Stimulated activated CD8-positive, alpha-beta memory T cell treated with anti-CD3 and anti-CD28 coated beads, Interleukin-15, amount 100 ng/mL, for 1 hour (primary cell): ENCODE results near the gene UFD1.

Experiments
- DNase-seq: peaks from one replicate; pipeline ENCODE4 v3.0.0-alpha.2; 2020; ENCODE audit warnings: low read depth

Gene UFD1, protein sequence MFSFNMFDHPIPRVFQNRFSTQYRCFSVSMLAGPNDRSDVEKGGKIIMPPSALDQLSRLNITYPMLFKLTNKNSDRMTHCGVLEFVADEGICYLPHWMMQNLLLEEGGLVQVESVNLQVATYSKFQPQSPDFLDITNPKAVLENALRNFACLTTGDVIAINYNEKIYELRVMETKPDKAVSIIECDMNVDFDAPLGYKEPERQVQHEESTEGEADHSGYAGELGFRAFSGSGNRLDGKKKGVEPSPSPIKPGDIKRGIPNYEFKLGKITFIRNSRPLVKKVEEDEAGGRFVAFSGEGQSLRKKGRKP

DNA sequence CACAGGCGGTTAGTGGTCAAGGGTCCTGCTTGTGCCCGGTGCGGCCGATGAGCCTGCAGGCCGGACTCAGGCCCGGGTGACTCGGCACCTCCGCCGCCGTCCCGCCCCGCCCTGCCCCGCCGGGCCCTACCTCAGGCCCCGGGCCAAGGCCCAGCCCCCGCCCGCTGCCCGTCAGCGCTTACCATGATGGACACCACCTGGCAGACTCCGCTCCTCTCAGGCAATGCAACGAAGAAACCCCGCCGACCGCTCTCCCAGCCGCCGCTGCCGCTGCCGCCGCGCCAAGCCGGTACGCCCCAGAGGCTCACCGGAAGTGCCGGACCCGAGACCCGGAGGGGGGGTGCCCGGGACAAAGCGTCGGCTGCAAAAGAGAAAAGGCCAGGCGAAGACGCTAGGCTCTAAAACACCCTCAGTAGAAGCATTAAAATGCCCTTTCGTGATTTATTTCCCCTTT lies at the start of gene UFD1:
Gene UFD1, minus strand, starts transcription at position 293 of the 454 bp plus-strand sequence. Its CDS starts 108 bp downstream, at position 185.
- DNase-seq = peak; percentile 54

DNA sequence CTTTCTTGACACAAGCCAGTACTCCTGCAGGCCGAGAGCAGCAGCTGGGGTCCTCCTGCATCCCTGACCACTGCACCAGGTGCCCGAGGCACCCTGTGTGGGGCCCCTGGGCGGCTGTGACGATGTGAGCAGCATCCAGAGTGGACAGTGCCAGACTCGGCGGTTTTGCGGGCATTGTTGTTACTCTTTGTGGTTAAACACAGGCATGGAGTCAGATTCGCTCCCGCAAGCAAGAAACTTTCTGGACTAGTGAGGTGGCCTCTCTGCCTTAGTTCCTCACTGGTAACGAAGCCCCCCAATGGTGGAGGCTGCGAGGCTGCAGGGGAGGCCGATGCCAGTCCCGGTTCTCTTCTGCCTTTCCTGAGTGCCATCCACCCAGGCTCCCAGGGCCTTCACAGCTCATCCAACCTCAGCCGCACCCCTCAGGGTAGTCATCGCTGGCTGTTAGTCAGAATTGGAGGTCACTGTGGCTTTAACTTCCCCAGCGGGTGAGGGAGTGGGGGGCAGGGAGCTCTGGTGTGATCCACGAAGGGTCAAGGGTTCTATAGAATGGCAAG lies 48.9 kb upstream of the UFD1 start:
- no peak for DNase-seq

DNA sequence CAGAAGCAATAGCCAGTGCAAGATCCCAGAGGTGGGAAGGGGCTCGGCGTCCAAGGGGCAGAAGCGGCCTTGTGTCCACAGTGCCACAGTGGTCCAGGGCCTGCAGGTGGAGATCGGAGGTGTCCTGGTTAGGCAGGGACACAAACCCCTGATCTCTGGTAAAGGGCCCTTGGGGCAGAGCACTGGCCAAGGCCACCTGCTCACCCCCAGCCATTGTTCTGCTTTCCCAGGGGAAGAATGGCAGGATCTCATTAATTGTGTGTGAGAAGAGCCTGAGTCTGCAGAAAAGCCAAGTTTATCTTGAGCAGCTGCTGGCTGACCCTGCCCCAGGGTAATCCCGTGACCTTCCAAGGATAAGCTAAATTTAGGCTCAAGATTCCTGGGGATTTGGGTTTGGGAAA lies 48.3 kb upstream of the UFD1 start:
- DNase-seq = no peak

DNA sequence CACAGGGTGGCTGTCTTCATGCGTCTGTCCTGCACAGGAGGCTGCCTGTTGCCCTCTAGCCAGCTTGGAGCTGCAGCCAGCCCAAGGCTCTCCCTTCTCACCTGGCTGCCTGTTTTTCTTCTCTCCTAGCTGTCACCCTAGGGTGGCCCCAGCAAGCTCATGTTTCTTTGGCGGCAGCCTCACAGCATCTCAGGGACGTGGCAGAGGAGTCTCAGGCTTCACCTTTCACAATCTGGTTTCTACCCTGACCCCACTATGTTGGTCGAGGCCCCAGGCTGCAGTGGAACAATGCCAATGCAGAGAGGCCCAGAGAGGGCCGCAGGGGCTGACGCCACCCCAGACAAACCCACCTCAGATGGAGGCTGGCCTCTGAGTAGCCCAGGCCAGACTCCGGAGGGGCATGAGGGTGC lies 47.7 kb upstream of the UFD1 start:
- no peak for DNase-seq

DNA sequence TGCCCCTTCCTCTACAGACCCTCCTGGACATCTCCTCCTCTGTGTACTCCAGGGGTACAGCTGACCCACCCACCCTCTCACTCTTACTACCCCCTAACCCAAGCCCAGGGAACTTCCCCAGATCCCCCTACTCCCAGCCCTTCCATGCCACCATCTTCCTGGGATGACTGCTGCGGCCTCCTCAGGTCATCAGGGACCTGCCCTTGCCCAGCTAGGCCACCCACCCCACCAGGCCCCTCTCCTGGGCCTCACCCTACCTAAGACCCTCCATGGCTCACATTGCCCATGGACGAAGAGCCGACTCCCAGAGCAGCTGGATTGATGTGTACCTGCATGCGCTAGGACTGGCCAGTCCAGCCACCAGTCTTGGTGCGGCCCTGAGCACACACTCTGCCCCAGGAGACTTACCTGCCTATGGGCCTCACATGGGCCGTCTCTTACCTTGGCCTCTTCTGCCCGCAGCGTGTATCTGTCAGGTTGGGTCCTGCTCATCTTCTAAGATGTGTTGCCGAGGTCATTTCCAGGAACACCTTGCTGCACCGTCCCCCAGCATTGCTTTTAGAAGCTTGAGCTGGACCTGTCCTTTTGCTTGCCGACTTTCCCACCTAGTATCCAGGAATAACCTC lies 47.2 kb upstream of the UFD1 start:
- no peak for DNase-seq

DNA sequence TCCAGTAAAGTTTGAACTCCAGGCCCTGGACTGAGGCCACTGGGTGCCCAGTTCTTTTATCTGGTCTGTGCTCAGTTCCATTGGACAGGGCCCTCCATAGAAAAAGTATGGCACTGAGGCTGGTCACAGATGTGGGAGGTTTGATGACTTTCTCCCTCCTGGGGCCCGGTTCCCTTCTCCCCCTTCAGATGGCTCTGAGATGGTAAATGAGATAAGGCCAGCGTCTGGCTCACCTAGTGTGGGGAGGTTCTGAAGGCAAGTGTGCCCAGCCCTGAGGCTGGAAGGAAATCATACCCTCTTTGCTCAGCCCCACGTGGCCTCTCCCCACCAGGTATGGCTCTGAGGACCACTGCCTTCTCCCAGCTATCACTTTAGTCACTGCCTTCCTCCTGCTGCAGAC lies 46.7 kb upstream of the UFD1 start:
- no peak for DNase-seq

DNA sequence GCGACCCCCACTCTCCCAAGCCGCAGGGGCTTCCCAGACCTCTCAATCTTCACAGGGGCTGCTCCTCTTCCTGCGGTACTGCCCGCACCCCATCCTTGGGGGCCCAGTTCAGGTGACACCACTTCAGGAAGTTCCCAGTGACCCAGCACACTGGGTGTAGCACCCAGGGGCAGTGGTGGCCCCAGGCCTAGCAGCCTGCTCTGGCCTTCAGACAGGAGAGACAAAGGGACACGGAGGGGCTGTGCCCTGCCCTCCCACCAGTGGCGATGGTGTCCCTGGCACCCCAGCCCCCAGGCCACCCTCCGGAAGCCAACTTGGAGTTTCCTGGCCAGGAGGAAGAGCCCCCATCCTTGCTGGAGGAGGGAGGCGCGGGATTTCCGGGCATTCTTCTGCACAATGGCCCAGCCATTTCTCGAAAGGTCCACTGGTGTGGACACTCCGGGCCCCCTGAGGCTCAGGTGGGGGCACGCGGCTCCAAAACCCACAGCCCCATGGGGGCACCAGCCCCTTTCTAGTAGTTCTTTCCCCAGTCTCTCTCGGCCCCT lies 46.2 kb upstream of the UFD1 start:
- no peak for DNase-seq

DNA sequence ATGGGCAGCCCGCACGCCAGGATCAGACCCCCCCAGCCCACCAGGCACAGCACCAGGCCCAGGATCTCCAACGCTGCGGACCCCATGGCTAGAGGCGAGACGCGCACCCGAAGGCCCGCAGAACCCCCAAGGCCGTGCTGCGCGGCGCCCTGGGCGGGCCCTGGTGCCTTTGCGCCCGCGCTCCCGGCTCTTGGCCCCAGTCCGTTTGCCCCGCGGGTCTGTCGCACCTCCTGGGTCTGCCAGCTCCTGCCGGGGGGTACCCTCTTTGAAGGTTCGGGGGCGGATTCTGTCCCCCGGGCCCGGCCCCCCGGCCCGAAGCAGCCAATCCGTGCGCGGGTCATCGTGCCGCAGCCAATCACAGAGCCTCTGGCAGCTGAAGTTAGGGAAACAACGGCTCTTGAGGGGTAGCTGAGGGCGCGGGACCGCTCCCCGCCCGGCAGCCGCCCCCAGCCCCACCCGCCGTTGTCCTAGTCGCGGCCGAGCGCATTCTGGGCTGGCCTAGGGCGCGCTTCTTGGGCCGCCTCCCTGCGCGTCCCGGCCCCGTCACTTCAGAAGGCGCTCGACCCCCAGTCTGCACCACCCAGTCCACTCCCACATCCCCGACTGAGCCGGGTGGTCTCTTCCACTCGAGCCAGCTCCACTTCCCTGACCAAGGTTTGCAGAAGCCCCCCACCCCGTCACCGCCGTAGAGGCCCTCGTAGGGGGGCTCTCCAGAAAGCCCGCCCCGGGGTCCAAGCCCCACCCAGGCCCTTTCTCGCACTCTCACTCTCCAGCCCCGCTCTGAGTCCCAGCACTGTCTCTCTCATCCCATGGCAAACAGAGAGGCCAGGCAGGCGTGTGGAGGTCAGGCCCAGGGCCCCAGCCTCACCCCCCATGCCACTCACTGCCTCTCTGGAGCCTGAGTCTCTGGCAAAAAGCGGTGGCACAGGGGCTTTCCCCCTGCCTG lies 45.5 kb upstream of the UFD1 start, which contains the start of gene CLDN5:
Gene CLDN5, minus strand, starts transcription at position 241 of the 946 bp plus-strand sequence. Its CDS starts 155 bp downstream, at position 86.
- DNase-seq = no peak

DNA sequence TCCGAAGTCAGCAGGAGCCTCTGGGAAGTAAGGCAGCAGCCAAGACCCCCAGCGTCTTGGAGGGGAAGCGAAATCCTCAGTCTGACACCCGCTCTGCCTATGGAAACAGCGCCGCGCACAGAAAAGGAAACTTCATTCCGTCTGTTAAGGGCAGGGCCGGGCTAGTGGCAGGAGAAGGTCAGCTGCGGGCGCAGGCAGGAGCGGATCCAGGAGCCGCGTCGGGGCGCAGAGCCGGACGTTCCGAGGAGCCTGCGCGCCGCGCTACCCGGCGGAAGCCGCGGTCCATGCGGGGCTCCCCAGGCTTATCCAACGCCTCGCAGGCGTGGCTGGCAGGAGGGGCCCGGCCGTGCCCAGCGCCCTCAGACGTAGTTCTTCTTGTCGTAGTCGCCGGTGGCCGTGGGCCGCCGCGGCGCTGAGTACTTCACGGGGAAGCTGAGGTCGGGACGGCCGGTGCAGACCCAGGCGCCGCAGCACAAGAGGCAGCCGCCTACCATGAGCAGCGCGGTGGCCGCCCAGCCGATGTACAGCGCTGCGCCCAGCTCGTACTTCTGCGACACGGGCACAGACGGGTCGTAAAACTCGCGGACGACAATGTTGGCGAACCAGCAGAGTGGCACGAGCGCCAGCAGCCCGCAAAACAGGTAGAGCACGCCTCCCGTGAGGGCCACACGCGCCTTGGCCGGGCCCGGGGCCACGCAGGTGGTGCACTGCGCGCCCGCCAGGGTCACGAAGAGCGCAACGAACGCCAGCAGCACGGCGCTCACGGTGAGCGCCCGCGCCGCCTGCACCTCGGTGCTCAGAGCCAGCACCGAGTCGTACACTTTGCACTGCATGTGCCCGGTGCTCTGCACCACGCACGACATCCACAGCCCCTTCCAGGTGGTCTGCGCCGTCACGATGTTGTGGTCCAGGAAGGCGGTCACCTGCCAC lies 44.5 kb upstream of the UFD1 start:
- DNase-seq = no peak

DNA sequence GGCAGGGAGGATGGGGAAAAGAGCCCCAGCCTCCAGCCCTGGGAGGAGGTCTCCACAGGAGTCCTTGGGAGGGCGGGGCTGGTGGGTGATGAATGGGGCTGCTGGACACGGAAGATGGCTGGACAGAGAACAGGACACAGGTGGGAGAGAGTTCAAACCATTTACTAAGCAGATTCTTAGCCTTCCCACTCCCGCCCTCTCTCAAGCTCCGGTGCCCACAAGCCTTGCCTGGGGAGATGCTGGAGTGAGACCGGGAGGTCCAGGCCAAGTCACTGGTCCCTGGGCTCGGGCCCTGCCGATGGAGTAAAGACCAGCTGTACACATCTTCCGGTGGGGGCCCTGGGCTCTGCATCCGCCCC lies 43.9 kb upstream of the UFD1 start:
- no peak for DNase-seq

DNA sequence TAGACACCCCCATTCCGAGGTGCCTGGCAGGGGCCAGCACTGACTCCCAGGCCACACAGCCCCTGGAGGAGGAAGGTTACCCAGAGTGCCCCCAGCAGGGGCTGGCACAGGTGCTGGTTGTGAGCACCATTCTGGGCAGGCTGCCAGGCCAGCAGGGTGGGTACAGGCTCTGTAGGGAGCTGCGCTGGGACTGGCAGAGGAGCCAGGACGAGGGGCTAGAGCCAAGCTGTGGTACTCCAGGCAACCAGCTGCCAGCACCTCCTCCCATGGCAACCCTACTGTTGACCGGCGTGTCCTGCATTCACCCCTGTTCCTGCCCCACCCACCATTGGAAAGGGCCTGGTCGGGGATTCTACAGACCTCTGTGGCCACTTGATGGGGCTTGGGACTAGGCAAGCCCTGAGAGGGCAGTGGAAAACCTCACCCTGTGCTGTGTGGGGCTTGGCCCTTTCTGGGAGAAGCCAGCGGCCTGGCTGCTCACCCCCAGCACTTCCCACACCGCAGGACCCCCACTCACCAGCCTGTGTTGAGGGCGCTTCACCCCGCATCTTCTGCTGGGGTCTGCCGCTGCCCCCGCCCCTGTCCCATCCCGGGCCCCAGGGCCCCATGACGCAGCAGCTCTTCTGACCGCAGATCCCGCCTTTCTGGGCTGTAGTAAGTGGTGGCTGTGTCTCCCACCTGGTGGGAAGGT lies 43.3 kb upstream of the UFD1 start:
- DNase-seq = no peak

DNA sequence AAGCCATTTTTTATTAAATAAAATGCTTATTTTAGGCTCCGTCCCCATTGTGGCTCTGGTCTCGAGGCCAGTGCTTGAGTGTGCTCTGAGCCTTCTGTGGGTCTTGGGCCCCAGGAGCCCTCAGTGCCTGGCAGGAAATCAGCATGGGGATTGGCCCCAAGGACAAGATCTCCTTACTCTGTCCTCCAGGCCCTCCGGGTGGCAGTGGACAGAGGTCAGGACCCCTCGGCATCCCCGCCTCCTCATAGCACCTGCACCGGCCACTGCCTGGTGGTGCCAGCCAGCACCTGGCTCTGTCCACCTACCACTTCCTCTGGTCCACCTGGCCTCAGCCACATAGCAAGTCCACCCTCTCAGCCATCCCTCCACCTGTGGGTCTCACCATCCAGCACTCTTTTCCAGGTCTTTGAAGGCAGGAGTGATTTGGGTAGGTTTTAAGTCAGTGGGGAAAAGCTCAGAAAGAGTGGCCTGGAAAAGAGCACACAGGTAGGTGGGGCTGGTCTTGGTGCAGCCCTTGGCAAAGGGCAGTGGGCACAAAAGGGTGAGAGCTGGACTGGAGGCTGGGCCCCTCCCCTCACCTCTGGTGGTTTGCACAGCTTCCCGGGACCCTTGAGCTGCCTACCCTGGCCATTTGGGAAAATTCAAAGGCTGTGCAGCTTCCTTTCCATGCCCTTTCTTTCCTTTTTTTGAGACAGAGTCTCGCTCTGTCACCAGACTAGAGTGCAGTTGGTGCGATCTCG lies 41.7 kb upstream of the UFD1 start:
- no peak for DNase-seq

DNA sequence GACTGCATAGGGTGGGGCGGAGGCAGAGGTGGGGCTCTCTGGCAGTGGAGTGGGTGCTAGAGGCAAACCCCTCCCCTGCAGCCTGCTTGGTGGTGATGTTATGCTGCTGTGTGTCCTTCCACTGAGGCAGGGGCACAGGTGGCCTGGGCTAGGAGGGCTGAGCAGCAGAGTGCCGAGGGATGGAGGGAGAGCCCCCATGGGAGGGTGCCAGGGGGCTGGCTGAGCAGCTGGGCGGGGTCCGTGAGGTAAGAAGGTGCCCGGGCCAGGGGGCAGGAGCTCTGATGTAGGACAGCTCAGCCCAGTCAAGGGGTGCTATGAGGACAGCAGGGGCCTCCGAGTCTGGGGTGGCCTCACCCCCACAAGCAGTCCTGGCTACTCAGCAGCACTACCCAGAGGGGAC lies 41.0 kb upstream of the UFD1 start:
- DNase-seq = no peak

DNA sequence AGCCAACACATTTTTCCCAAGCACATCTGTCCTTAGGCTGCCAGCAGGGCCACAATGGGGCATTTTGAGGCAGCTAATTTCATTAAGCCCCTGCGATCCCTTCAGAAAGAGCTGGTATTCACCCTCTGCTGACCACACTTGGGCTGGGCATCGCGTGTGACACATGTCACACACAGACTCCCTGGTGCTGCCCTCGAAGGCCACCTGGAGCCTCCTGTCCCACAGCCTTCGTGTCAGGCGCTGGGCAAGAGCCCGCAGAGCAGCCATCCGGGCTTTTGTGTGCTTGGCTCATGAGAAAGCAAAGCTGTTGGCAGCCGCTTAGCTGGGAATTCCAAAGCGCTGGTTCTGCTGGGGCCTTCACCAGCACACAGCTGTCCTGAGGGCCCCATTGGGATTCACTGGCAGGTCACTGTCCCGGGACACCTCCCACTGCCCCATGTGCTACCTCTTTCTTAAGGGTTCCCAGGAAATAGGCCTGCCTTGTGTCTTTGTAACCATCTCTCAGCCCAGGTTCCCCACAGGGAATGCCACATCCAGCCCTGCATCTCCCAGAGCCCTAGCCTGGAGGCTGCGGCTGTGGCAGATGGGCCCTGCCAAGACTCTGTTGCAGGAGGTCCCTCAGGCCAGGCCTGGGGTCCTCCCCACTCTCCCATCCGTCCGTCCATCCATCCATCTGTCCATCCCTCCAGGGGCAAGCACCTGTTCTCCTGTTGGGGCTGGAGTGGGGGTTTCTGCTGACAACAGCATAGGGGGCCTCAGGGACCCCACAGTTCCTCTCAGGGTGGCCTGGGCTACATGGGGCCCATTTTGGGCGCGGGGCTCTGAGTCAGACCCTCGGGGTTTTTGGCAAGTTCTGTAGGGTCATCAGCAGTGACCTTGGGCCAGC lies 40.3 kb upstream of the UFD1 start:
- DNase-seq = no peak

DNA sequence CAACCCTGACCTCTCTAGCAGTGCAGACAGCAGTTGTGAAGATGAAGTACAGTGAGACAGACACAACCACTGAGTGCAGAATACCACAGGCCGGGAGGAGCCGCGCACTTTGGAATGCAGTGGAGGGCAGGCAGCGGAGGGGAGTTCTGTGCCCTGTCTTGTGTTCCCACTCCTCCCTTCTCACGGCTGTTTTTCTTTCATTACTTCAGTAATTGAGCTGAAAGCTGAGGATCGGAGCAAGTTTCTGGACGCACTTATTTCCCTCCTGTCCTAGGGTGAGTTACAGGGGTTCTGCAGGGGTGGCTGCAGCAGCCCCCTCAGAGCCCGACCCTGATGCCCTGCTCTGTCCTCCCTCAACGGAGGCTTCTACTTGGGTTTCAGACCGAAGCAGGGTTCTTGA lies 39.6 kb upstream of the UFD1 start:
- no peak for DNase-seq

DNA sequence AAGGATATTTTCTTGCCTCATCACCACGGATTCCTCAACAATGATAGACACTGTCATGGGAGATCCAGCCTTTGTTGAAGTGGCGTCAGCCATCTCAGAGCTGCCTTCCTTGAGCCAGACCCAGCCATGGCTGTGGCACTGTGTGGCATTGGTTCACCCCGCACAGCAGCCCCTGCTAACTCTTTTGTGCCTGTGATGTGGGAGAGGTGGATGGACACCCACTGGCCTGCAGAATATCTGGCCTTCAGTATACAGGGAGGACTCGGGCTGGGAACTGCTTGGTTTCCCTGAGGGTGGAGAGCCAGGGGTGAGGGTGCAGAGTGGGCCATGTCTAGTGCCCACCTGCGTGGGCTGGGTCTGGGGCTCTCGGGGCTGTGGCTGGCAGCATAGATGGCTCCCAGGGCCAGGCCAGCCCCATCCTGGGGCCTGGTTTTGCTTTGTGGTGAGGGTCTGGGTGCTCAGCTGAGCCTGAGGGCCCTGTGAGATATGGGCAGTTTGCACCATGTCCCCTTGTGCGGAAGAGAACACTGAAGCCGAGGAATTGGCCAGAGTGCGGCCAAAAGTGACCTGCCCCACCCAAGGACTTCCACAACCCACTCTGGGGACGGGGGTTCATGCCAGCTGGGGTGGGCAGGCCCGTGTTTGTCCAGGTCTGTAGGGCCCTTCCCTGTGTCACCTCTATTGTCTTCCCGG lies 39.1 kb upstream of the UFD1 start:
- no peak for DNase-seq

DNA sequence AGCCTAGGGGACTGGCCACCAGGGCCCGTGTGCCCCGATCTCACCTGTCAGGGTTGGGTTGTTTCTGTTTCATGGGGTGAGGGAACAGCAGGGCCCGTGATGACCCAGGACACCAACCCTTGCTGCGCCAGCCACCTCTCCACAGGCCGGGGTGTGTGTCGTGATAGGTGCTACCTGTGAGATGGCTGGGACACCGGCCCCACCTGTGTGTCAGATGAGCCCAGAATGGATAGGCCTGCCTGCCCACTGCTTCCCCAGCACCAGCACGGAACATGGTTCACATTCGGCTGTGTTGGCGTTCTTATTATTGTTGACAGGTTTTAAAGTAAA lies 38.1 kb upstream of the UFD1 start:
- no peak for DNase-seq
